Neural progenitor cell (in vitro differentiated cells): ENCODE results near the gene PAK6.

Source experiments
- EZH2 ChIP-seq: fragments of 200-600 bp; sonication (generic); IDR thresholded peaks from 2 replicates; pipeline ENCODE4 v1.6.1; 2017; ENCODE audit warnings: antibody characterized with exemption, mild to moderate bottlenecking, moderate library complexity
- EZH2phosphoT487 ChIP-seq: fragments of 200-600 bp; sonication (generic); IDR thresholded peaks from 2 replicates; pipeline ENCODE4 v1.6.1; 2017; ENCODE audit warnings: antibody characterized with exemption
- TF ChIP-seq, protein P1 (sequence below): fragments of 200-600 bp; sonication (generic); IDR thresholded peaks from 2 replicates; pipeline ENCODE4 v1.5.1; 2017; ENCODE audit warnings: antibody characterized with exemption, mild to moderate bottlenecking

DNA sequence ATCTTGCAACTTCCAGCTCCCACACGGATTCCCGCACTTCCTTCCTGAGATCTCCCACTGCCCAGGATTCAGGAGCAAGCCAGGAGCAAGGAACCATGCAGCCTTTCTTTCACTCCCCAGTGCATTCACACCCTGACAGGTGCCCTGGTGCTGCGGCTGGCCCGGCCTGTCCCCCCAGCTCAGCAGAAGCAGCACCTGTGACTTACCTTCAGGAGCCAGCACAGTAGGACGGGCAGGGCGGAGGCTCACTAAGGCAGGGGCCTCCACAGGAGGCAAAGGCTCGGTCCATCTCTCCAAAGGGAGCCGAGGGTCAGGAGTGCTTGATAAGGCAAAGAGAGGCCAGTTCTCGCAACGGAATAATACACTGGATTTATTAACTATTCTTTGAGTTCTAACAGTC lies 39.2 kb downstream of the PAK6 start:
- TF ChIP-seq, protein P1, sequence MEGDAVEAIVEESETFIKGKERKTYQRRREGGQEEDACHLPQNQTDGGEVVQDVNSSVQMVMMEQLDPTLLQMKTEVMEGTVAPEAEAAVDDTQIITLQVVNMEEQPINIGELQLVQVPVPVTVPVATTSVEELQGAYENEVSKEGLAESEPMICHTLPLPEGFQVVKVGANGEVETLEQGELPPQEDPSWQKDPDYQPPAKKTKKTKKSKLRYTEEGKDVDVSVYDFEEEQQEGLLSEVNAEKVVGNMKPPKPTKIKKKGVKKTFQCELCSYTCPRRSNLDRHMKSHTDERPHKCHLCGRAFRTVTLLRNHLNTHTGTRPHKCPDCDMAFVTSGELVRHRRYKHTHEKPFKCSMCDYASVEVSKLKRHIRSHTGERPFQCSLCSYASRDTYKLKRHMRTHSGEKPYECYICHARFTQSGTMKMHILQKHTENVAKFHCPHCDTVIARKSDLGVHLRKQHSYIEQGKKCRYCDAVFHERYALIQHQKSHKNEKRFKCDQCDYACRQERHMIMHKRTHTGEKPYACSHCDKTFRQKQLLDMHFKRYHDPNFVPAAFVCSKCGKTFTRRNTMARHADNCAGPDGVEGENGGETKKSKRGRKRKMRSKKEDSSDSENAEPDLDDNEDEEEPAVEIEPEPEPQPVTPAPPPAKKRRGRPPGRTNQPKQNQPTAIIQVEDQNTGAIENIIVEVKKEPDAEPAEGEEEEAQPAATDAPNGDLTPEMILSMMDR, result no peak
- TF ChIP-seq EZH2, result no peak
- TF ChIP-seq EZH2phosphoT487, result no peak
